K562 (cell line): ENCODE data around the gene CCDC194. TPM values are rescaled to one million over a fixed set of nuclear protein-coding genes. Genes with fewer than 3 reads are reported as not detected.

ENCODE experiments used
- ARNT ChIP-seq, 2 experiments: fragments of 450-650 bp; IDR thresholded peaks; 2 replicates each; pipeline ENCODE4 v1.6.1; 2016; ENCODE audit warnings: mild to moderate bottlenecking in 1 of 2
- CSDE1 ChIP-seq, 2 experiments: fragments of 450-650 bp; IDR thresholded peaks; 2 replicates each; pipeline ENCODE4 v1.6.1; 2016; ENCODE audit warnings: mild to moderate bottlenecking in 1 of 2
- ELF4 ChIP-seq: fragments of 450-650 bp; formaldehyde crosslinking; IDR thresholded peaks from 2 replicates; pipeline ENCODE4 v1.4.0; 2022; ENCODE audit warnings: missing genetic modification characterization
- FOXK2 ChIP-seq, 2 experiments: fragments of 450-650 bp; IDR thresholded peaks in 1 of 2; conservative IDR thresholded peaks in 1 of 2; 2 replicates each; pipeline ENCODE4 v1.6.1; 2016; ENCODE audit warnings: low read depth in 2 of 2, mild to moderate bottlenecking in 1 of 2
- FOXO4 ChIP-seq: fragments of 450-650 bp; formaldehyde crosslinking; IDR thresholded peaks from 2 replicates; pipeline ENCODE4 v1.4.0; 2020; ENCODE audit warnings: mild to moderate bottlenecking, moderate library complexity
- HINFP ChIP-seq: fragments of 450-650 bp; conservative IDR thresholded peaks from 2 replicates; pipeline ENCODE4 v1.6.1; 2016; ENCODE audit warnings: missing genetic modification characterization, low read depth, mild to moderate bottlenecking, control low read depth, missing compliant biosample characterization
- NKRF ChIP-seq: fragments of 450-650 bp; IDR thresholded peaks from 2 replicates; pipeline ENCODE4 v1.6.1; 2016; ENCODE audit warnings: borderline replicate concordance
- POLR2AphosphoS5 ChIP-seq: IDR thresholded peaks from 2 replicates; pipeline ENCODE4 v1.6.1; 2011; ENCODE audit warnings: mild to moderate bottlenecking, low read depth, low read length, moderate library complexity; ENCODE audit not compliant: control insufficient read depth, insufficient read depth
- PRMT5 ChIP-seq: sonication (generic); formaldehyde crosslinking; IDR thresholded peaks from 2 replicates; pipeline ENCODE4 v1.5.0; 2020; ENCODE audit warnings: missing genetic modification reagents
- RAD51 ChIP-seq: fragments of 450-650 bp; IDR thresholded peaks from 2 replicates; pipeline ENCODE4 v1.7.1; 2016; ENCODE audit warnings: low read depth, mild to moderate bottlenecking, borderline replicate concordance
- RREB1 ChIP-seq: fragments of 250-450 bp; sonication (Bioruptor Pico); IDR thresholded peaks from 2 replicates; pipeline ENCODE4 v1.4.0; 2020
- UBTF ChIP-seq, 2 experiments: IDR thresholded peaks; 2 replicates each; pipeline ENCODE4 v1.6.1; 2012; ENCODE audit warnings: improper control_type of control experiment in 2 of 2, low read depth in 2 of 2, low read length in 2 of 2, borderline replicate concordance in 1 of 2
- ZNF124 ChIP-seq: sonication (generic); formaldehyde crosslinking; IDR thresholded peaks from 2 replicates; pipeline ENCODE4 v1.8.1; 2022; ENCODE audit warnings: missing genetic modification reagents
- ZNF77 ChIP-seq: fragments of 250-450 bp; sonication (Bioruptor Pico); IDR thresholded peaks from 2 replicates; pipeline ENCODE4 v1.5.0; 2020
- polyA plus RNA-seq, 8 experiments: library from polyadenylated mRNA; depleted of rRNA in 4 of 8; stranded (reverse) in 5 of 8; unstranded in 3 of 8; fragments of >200 nt; fragmentation: Nextera tagmentation in 2 of 8; fragmentation: Illumina TruSeq in 1 of 8; extraction: Ambion mirVana in 2 of 8; extraction: Trizol in 1 of 8; gene quantifications; 2 replicates each; pipeline versions ENCODE4 v1.2.1 to v1.2.3, GENCODE V29; 2011 to 2014; ENCODE audit warnings: inconsistent platforms in 1 of 8, missing spikeins in 1 of 8
- total RNA-seq, 7 experiments: library from RNA; depleted of rRNA in 6 of 7; stranded (reverse); fragments of >200 nt in 6 of 7; fragmentation: Illumina TruSeq in 2 of 7; extraction: Trizol in 2 of 7; gene quantifications; 2 replicates each; pipeline versions ENCODE4 v1.2.1 to v1.2.3, GENCODE V29; 2011 to 2021; ENCODE audit warnings: low replicate concordance in 1 of 7

CCDC194 gene
- total and polyA plus RNA-seq, 9 of the 15 experiments (the other 6 are each of a cell fraction or from before 2014, with no cell fraction given) = 0.13 to 1.3 (median 0.39) TPM; not detected in 3

- TF ChIP-seq HINFP (tag) (no peak), UBTF (IDR thresholded peaks at IDR 0.05; ENCODE audit: borderline replicate concordance in 1 of 2, low read depth in 2 of 2, low read length in 2 of 2) (no peak), PRMT5 (no peak), ZNF124 (CRISPR knock-in tag) (no peak), CSDE1 (IDR thresholded peaks at IDR 0.05) (peak in 1 of 2 experiments; percentile 97; a peak in 2 of 4 replicates), ZNF77 (no peak), FOXO4 (CRISPR knock-in tag) (no peak), NKRF (no peak), ELF4 (CRISPR knock-in tag) (no peak), RAD51 (peak; percentile 59), POLR2AphosphoS5 (no peak), FOXK2 (conservative IDR thresholded peaks at IDR 0.05 in 1 of 2, IDR thresholded peaks at IDR 0.05 in 1 of 2; ENCODE audit: low read depth in 2 of 2) (no peak), ARNT (IDR thresholded peaks at IDR 0.05) (0 out of 4 replicates have a peak, but pooled peaks of 1 of the 2 experiments have one; percentile 58), RREB1 (no peak)
Observed at GRCh38 chr19:17351815-17352435, 42.1 kb downstream of the CCDC194 start (continued).
